GM21381 (cell line): Measurements from ENCODE around the gene PDGFA.
"Not testable (repeated sequence)": the region's sequence is repeated elsewhere in the genome, so short reads cannot be mapped to it uniquely, and the experiment has no call there.

Experiments
- ATAC-seq: cut with Tn5 transposase; IDR thresholded peaks from one replicate; pipeline ENCODE4 v1.9.1; 2021; ENCODE audit warnings: mild to moderate bottlenecking, moderate library complexity; ENCODE audit not compliant: unreplicated experiment

The PDGFA gene

GRCh38 chr7:552151-552867, 32.7 kb upstream of the PDGFA start:
- ATAC-seq: not testable (repeated sequence)

GRCh38 chr7:551615-551970, 31.9 kb upstream of the PDGFA start:
- ATAC-seq: not testable (repeated sequence)

DNA sequence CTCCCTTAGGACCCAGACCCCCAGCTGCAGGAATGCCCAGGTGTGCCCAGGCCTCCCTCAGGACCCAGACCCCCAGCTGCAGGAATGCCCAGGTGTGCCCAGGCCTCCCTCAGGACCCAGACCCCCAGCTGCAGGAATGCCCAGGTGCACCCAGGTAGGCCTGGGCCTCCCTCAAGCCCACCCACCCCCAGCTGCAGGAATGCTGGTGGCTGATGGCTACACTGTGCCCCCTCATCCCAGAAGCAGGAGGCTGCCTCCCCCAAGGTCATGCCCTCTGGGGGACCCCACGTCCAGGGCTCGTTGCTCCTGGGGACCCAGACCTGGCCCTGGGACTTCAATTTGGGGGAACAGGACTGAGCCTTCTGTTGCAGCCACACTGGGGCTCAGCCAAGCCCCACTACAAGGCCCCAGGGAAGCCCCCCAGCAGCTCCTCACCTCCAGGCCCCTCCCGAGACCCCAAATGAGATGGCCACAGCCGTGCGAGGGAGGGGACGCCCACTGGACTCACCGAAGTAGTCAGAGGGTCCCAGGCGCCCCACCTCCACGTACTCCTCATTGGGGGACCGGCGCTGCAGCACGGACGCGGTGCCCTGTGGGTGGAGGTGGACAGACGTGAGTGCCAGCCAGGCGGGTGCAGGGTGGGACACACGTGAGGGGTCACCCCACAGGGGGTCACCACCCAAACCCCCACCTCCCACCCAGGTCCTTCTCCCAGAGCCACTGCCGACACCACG, 31.4 kb upstream of the PDGFA start:
- ATAC-seq: no peak

DNA sequence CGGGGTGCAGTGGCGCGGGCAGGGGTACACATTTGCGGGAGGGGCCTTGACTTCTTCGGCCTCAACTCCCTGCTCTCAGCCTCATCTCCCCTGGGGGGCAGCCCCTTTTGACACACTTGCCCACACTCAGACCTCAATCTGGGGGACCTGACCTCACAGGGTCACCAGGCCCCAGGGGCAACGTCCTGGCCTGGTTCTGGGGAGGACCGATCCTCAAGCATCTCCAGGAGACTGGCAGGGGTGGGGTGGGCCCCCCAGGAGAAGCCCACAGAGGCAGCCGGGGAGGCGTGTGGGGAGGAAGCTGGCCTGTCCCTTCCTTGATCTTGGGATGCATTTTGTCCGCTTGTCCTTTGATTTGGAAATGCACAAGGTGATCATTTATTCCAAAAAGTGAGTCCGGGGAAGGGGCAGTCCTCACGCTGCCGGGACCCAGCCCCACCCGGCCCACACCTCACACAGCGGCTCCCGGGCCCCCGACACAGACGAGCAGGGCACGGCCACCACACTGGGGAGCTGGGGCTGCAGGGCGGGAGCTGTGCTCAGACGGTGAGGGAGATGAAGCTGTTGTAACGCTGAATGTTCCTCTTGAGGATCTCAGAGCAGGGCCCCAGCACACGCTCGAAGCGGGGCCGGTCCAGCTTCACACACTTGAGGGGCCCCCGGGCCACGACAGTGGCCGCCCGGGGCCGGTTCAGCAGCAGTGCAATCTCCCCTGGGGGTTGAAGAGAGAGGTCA, 30.4 kb upstream of the PDGFA start:
- no peak for ATAC-seq

DNA sequence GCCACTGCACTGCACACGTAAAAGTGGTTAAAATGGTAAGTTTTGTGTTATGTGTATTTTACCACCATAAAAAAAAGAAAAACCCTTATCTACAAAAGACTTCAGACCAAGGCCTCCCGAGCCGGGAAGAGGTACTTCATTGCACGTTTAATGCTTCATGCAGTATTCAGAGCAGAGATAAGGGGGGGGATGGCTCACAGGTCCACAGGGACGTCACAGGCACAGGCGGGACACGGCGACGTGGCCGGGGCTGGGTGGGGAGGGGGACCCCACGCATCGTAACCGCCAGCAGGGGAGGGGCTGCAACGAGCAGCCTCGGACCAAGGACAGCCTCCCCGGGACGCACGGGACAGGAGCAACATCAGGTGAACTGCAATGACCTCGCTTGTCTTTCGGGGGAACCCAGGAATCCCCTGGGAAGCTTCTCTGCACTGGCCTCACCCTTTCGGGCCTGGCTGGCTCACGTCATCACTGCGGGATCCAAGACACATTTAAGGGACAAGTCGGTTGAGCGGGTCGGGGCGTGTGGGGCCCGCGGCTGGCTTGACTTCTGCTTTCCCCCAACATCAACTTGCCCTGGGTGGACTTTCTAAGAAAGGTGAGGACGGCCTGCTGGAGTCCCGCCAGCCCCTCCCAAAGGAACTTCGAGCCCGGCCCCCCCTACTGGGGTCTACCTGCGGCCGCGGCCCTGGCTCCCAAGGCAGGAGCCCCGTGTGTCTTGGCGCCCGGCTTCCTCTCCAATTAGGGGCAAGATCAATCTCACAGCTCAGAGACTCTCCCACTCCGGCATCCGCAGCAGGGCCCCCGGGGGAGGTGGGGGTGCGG, 29.6 kb upstream of the PDGFA start:
- no peak for ATAC-seq

DNA sequence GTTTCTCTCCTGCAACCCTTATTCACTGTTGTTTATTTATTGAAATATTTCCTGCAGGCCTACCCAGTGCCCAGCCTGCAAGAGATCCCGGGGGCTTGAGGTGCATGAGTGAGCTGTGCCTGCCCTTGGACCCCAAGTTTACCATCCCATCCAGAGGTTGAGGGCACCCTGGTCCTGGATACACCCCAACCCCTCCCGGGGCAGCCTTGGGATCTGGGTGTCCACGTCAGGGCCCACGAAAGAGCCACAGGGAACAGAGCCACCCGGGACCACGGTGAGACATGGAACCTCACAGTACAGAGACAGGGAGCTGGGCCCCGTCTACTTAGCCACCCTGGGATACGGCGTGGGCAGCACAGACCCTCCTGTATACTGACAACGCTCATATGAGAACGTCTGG, 28.8 kb upstream of the PDGFA start:
- ATAC-seq: no peak

DNA sequence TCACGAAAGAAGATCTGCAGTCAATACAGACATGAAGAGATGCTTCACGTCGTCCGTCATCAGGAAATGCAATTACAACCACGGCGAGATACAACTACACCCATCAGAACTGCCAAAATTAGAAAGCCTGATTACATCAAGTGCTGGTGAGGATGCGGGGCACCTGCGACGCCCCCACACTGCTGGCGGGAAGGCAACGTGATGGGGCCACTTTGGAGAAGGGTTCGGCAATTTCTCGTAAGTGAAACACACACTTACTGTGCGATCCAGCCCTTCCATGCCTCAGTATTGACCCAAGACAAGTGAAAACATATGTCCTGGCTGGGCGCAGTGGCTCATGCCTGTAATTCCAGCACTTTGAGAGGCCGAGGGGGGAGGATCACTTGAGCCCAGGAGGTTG, 25.8 kb upstream of the PDGFA start:
- ATAC-seq: no peak

- ATAC-seq: no peak
Observed at GRCh38 chr7:544338-545221, 24.9 kb upstream of the PDGFA start.

GRCh38 chr7:543501-544337, 24.1 kb upstream of the PDGFA start:
- ATAC-seq: no peak

DNA sequence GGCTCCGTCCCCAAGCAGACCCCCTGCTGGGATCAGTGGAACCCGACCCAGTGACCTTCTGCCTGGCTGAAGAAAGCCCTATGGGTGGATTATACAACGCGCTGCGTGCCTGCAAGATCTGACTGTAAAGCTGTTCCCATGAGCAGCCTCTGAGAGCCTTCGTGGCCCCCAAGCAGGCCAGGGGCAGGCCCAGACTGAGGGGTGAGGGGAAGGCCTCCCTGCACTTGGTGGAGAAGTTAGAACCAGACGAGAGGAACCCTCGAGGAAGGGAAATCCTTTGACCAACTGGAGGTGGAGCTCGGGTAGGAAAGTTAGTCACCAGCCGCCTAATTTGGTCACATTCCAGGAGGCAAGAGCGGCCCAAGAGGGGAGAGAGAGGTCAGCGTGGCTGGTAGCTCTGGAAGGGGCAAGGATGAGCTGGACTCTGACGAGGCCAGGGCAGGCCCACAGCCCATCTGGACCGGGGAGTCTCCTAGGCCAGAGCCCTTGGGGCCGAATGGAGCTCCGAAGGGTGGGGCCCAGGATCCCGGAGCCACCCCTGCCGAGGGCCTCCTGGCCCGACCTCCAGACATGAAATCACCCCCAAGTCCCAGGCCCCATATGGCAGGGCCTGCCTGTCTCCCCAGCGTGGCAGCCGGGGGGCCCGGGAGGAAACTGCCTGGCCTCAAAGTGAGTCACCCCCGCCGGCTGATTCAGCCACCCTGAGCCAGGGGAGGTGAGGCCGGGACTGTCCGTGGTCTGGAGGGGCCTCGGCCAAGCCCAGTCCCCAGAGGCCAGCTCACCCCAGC, 23.3 kb upstream of the PDGFA start:
- no peak for ATAC-seq

- ATAC-seq: no peak
Observed at GRCh38 chr7:542131-542712, 22.6 kb upstream of the PDGFA start.

DNA sequence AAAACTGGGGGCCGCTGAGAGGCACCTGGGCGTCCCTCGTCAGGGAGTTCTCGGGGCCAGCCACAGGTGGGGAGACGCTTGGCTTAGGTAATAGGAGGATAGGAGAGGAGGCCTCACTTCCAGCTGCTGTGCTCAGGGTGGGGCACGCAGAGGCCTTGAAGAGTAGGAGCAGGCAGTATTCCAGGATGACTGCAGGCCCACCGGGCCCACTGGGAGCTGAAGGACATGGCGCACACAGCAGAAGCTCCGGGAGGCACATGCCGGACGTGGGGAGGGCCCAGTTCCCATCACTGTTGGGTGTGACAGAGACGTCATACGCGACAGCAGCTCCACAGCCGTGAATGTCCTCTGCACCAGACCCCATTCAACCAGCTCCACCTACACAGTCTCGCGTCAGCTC, 22.0 kb upstream of the PDGFA start:
- no peak for ATAC-seq

DNA sequence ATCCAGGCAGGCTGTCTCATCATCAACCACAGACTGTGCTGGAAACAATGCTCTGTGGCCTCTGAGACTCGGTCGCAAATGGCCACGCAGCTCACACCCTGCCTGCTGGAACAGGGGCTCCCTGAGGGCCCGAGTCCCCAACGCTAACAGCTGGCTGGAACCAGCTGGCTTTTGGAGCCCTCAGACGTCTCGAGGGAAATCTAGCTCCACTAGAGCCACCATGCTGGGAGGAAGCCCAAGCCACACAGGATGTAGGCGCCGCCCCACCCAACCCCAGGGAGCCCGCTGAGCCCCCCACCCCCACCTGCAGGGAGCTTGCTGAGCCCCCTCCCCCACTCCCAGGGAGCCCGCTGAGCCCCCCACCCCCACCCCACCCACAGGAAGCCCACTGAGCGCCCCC, 21.4 kb upstream of the PDGFA start:
- no peak for ATAC-seq

GRCh38 chr7:540579-540978, 20.9 kb upstream of the PDGFA start:
- ATAC-seq: no peak

GRCh38 chr7:539731-540411, 20.2 kb upstream of the PDGFA start:
- no peak for ATAC-seq

- ATAC-seq: no peak
Observed at GRCh38 chr7:538764-539685, 19.4 kb upstream of the PDGFA start.
